NCI-H146 treated with DMSO at 0.1 percent for 48 hours (cell line): ENCODE data around the gene AIP.
"Not testable (repeated sequence)": the region's sequence is repeated elsewhere in the genome, so short reads cannot be mapped to it uniquely, and the experiment has no call there.

Experiments used
- DNase-seq: peaks from one replicate; lab custom pipeline; 2025; ENCODE audit not compliant: unreplicated experiment; lab: John Stamatoyannopoulos, UW

Gene AIP

GRCh38 chr11:67468456-67468758 lies 14.4 kb upstream of the AIP start:
- no peak for DNase-seq

GRCh38 chr11:67468759-67469507 lies 13.9 kb upstream of the AIP start, which contains the start of gene TMEM134:
Gene TMEM134, minus strand, starts transcription at chr11:67469251. Its CDS starts 59 bp downstream, at chr11:67469192.
- peak; percentile 83 for DNase-seq

GRCh38 chr11:67469508-67469811 lies 13.4 kb upstream of the AIP start:
- DNase-seq, result no peak

DNA sequence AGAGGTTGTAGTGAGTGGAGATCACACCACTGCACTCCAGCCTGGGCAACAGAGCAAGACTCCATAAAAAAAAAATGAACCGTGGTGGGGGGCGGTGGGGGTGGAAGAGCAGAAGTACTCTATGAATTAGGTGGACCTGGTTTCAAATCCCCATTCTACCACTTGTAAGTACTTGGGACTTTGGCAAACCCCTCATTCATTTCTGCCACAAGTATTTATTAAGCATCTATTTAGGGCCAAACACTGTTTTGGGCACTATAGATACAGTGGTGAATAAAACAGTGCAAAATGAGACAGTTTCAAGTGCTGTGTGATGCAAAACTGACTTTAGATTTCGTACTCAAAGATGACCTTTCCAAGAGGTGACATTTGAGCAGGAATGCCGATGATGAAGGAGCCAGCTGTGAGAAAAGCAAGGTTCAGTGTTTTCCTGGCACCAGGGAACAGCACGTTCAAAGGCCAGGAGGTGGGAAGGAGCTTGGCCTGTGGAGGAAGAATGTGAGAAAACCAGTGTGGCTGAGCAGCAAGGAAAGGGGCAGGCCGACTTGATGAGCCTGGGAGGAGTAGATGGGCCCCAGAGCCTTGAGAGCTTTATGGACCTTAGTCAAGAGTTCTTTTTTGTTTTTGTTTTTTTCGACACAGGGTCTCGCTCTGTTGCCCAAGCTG lies 12.4 kb upstream of the AIP start:
- no peak for DNase-seq

- DNase-seq, result no peak
Observed at GRCh38 chr11:67472882-67473281, 9.9 kb upstream of the AIP start.

- not testable (repeated sequence) for DNase-seq
Observed at GRCh38 chr11:67476692-67477091, 6.1 kb upstream of the AIP start.

DNA sequence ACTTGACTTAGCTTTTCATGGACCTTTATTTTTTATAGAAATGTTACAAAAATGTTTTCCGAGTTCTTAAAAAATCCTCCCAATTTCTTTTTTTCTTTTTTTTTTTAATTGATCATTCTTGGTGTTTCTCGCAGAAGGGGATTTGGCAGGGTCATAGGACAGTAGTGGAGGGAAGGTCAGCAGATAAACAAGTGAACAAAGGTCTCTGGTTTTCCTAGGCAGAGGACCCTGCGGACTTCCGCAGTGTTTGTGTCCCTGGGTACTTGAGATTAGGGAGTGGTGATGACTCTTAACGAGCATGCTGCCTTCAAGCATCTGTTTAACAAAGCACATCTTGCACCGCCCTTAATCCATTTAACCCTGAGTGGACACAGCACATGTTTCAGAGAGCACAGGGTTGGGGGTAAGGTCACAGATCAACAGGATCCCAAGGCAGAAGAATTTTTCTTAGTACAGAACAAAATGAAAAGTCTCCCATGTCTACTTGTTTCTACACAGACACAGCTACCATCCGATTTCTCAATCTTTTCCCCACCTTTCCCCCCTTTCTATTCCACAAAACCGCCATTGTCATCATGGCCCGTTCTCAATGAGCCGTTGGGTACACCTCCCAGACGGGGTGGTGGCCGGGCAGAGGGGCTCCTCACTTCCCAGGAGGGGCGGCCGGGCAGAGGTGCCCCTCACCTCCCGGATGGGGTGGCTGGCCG lies 5.3 kb upstream of the AIP start:
- DNase-seq, result not testable (repeated sequence)

DNA sequence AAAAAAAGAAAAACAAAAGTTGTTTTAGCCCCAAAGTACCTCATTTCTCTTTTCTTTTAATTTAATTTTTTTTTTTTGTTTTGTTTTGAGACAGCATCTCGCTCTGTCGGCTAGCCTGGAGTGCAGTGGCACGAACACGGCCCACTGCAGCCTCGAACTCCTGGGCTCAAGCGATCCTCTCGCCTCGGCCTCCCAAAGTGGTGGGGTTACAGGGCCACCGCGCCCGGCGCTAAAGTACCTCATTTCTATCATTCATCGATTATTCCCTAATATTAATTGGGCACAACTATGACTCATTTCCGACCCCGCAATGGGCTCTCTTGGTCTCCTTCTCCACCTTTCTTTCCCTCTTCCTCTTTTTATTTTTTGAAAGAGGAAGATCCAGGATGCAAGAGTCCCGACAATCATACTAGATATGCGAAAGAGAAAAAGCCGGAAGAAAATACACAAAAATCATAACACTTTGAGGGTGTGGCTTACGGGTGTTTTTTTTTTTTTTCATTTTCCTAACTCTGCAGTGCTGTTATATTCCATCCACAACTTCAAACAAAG lies 475 bp upstream of the AIP start:
- DNase-seq, result no peak

GRCh38 chr11:67483831-67484665 lies 1.2 kb downstream of the AIP start:
- DNase-seq, result no peak

DNA sequence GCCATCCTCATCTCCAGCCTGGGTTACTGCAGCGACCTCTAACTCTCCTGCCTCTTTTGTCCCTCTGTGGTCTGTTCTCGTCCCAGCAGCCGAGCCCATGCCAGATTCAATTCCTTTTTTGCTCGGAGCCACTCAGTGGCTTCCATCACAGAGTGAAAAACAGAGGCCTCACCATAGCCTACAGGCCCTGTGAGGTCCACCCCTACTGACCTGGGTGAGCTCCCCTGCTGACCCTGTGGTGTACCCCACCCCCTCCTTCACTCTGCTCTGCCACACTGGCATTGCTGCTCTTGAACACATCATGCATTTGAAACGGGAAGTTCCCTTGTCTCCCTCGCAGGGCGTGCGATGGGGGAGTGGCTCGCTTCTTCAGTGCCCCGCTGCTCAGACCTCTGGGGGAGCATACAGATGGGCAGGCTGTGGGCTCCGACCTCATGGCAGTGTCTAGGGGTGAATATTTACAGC lies 2.1 kb downstream of the AIP start:
- no peak for DNase-seq

DNA sequence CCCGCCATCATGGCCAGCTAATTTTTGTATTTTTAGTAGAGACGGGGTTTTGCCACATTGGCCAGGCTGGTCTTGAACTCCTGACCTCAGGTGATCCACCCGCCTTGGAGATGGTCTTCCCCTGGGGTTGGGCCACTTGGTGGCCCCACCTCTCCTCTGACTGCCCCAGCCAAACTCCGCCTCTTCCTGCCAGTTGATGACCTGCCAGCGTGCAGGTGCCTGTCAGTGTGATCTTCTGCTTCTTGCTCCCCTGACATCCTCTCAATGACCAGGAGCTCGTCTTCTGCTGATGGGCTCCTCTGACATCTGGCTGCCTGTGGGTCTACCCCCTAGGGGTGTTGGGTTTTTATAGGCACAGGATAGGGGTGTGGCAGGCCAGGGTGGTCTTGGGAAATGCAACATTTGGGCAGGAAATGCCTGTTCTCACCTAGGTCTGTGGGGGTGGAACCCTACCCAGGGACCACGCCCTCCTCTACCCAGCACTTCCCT lies 3.1 kb downstream of the AIP start:
- DNase-seq, result not testable (repeated sequence)

DNA sequence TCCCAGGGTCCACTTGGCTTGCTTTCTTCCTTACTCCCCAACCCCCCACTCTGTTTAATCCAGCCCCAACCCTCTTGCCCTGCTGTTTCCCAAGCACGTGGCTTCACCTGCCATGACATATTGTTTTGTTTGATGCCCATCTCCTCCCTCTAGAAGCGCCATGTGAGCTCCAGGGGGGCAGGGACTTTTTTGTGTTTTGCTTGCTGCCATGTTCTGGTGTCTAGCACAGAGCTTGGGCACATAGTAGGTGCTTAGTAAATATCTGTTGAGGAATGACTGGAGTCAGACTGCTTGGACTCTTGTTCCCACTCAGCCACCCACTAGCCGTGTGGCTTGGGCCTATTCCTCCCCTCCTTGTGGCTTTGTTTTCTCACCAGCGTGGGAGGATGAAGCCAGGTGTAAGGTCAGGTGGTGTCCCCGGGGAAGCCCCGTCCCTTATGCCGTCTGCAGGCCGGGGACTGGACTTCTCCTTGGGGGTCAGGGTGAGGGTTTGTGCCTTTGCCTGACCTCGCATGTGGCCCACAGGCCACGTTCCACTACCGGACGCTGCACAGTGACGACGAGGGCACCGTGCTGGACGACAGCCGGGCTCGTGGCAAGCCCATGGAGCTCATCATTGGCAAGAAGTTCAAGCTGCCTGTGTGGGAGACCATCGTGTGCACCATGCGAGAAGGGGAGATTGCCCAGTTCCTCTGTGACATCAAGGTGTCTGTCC lies 3.8 kb downstream of the AIP start:
- no peak for DNase-seq

GRCh38 chr11:67489203-67489884 lies 6.5 kb downstream of the AIP start:
- DNase-seq, result no peak

- no peak for DNase-seq
Observed at GRCh38 chr11:67489885-67490726, 7.3 kb downstream of the AIP start.

DNA sequence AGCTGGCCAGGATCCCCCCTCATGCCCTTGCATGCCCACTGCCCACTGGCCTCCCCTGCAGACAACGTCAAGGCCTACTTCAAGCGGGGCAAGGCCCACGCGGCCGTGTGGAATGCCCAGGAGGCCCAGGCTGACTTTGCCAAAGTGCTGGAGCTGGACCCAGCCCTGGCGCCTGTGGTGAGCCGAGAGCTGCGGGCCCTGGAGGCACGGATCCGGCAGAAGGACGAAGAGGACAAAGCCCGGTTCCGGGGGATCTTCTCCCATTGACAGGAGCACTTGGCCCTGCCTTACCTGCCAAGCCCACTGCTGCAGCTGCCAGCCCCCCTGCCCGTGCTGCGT lies 7.9 kb downstream of the AIP start:
- DNase-seq, result no peak

GRCh38 chr11:67491276-67492068 lies 8.6 kb downstream of the AIP start:
- DNase-seq, result no peak

DNA sequence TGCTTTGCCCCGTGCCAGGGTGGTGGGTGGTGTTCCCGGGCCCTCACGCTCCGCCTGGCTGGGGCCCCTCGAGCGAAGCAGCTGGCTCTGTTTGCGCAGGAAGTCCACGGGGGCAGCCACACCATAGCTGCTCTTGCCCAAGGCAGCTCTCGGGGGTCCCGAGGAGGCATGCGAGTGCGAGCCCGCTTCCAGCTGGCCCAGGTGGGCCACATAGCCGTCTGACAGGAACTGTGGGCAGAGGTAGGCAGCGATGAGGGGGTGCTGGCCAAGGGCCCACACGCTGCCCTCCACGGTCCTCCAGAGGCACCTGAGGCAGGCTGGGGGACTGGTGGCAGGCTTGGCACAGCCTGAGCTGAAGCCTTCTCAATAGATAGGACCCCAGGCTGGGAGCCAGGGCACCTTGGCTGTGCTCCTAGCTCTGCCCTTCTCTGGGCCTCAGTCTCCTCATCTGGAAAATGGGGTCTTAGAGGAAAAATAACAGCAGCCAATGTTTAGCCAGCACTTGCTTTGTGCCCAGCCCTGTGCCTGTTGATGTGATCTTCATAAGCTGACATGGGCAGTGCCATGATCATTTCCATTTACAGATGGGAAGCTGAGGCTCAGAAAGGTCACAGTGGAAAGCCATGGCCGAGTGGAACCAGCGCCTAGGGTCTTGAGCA lies 9.4 kb downstream of the AIP start:
- no peak for DNase-seq
